ENCODE data around the gene PALMD. TPM values are rescaled to one million over a fixed set of nuclear protein-coding genes. Genes with fewer than 3 reads are reported as not detected.

The PALMD gene
- total and polyA plus RNA-seq, 2 experiments from 2014 or later = 14.0 to 18.5 TPM

- Histone ChIP-seq H3K36me3 (replicated peaks; ENCODE audit: insufficient read depth, low read depth) (no peaks in the 10 kb centered on the region), H3K9me2 (replicated peaks; ENCODE audit: insufficient read depth) (no peaks in the 10 kb centered on the region), H3K4me2 (no peak overlapping the region), H2AFZ (no peak overlapping the region), H3K79me2 (no peaks in the 10 kb centered on the region), H3K9me3 (ENCODE audit: low read depth) (no peaks in the 10 kb centered on the region), H3K4me1 (ENCODE audit: insufficient read depth) (no peaks in the 10 kb centered on the region), H3K27ac (no peak overlapping the region), H3K27me3 (no peaks in the 10 kb centered on the region), H3K4me3 (no peak overlapping the region), H4K20me1 (ENCODE audit: insufficient read depth, poor library complexity, severe bottlenecking) (no peaks in the 10 kb centered on the region)
- TF ChIP-seq EZH2phosphoT487 (IDR thresholded peaks at IDR 0.05; ENCODE audit: low read depth, severe bottlenecking, unreplicated experiment) = no peak
- no peak for TF ChIP-seq EZH2 (IDR thresholded peaks at IDR 0.05; ENCODE audit: borderline replicate concordance)
- TF ChIP-seq, protein P1, sequence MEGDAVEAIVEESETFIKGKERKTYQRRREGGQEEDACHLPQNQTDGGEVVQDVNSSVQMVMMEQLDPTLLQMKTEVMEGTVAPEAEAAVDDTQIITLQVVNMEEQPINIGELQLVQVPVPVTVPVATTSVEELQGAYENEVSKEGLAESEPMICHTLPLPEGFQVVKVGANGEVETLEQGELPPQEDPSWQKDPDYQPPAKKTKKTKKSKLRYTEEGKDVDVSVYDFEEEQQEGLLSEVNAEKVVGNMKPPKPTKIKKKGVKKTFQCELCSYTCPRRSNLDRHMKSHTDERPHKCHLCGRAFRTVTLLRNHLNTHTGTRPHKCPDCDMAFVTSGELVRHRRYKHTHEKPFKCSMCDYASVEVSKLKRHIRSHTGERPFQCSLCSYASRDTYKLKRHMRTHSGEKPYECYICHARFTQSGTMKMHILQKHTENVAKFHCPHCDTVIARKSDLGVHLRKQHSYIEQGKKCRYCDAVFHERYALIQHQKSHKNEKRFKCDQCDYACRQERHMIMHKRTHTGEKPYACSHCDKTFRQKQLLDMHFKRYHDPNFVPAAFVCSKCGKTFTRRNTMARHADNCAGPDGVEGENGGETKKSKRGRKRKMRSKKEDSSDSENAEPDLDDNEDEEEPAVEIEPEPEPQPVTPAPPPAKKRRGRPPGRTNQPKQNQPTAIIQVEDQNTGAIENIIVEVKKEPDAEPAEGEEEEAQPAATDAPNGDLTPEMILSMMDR (IDR thresholded peaks at IDR 0.05; ENCODE audit: poor library complexity) = no peak
- 87% methylated on average over 2 of the region's 2 CpGs for WGBS (ENCODE audit: low lambda C conversion rate, missing lambda C conversion rate)
- no peak for DNase-seq (ENCODE audit: low spot score)
Observed at GRCh38 chr1:99635664-99636063, 10.2 kb upstream of the PALMD start.

GRCh38 chr1:99636647-99637175, 9.2 kb upstream of the PALMD start:
- Histone ChIP-seq H3K79me2 (no peaks in the 10 kb centered on the region), H3K4me3 (no peak overlapping the region), H4K20me1 (ENCODE audit: insufficient read depth, poor library complexity, severe bottlenecking) (no peaks in the 10 kb centered on the region), H3K36me3 (replicated peaks; ENCODE audit: insufficient read depth, low read depth) (no peaks in the 10 kb centered on the region), H3K9me3 (ENCODE audit: low read depth) (no peaks in the 10 kb centered on the region), H3K27me3 (no peaks in the 10 kb centered on the region), H2AFZ (no peak overlapping the region), H3K4me2 (no peak overlapping the region), H3K4me1 (ENCODE audit: insufficient read depth) (no peaks in the 10 kb centered on the region), H3K27ac (no peak overlapping the region), H3K9me2 (replicated peaks; ENCODE audit: insufficient read depth) (no peaks in the 10 kb centered on the region)
- WGBS (ENCODE audit: low lambda C conversion rate, missing lambda C conversion rate) = 78% methylated on average over 2 of the region's 2 CpGs
- TF ChIP-seq EZH2 (IDR thresholded peaks at IDR 0.05; ENCODE audit: borderline replicate concordance) (no peak), EZH2phosphoT487 (IDR thresholded peaks at IDR 0.05; ENCODE audit: low read depth, severe bottlenecking, unreplicated experiment) (no peak)
- TF ChIP-seq, protein P1 (IDR thresholded peaks at IDR 0.05; ENCODE audit: poor library complexity) = no peak
- no peak for DNase-seq (ENCODE audit: low spot score)

GRCh38 chr1:99638853-99639252, 7.1 kb upstream of the PALMD start:
- Histone ChIP-seq H3K36me3 (replicated peaks; ENCODE audit: insufficient read depth, low read depth) (no peaks in the 10 kb centered on the region), H3K4me1 (ENCODE audit: insufficient read depth) (no peaks in the 10 kb centered on the region), H4K20me1 (ENCODE audit: insufficient read depth, poor library complexity, severe bottlenecking) (no peaks in the 10 kb centered on the region), H3K4me2 (no peak overlapping the region), H3K79me2 (no peaks in the 10 kb centered on the region), H3K27ac (no peak overlapping the region), H3K4me3 (no peak overlapping the region), H3K9me2 (replicated peaks; ENCODE audit: insufficient read depth) (no peaks in the 10 kb centered on the region), H2AFZ (no peak overlapping the region), H3K27me3 (no peaks in the 10 kb centered on the region), H3K9me3 (ENCODE audit: low read depth) (no peaks in the 10 kb centered on the region)
- TF ChIP-seq EZH2 (IDR thresholded peaks at IDR 0.05; ENCODE audit: borderline replicate concordance) (no peak), EZH2phosphoT487 (IDR thresholded peaks at IDR 0.05; ENCODE audit: low read depth, severe bottlenecking, unreplicated experiment) (no peak)
- TF ChIP-seq, protein P1 (IDR thresholded peaks at IDR 0.05; ENCODE audit: poor library complexity) = no peak
- no peak for DNase-seq (ENCODE audit: low spot score)
- WGBS (ENCODE audit: low lambda C conversion rate, missing lambda C conversion rate) = 80% methylated on average over 3 of the region's 3 CpGs

DNA sequence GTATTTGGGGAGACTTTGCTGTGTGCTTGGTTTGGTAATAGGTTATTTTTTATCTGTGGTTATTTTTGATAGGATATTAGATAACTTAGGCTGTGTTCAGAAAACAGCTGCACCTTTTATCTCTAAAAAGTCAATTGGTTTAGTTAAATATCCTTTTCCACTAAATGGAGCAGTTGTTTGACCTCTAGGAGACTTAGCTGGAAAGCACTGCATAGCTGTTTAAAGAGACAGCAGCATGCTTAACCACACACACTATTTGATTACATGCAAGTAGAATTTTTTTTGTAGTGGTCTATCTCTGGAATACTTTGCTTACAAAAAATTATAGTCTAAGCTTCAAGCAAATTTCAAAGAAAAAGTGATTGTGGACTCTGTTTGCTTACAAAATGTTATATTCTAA, 6.5 kb upstream of the PALMD start:
- H4K20me1 ChIP-seq (ENCODE audit: insufficient read depth, poor library complexity, severe bottlenecking) = no peaks in the 10 kb centered on the region
- H3K4me2 ChIP-seq = no peak overlapping the region
- H3K36me3 ChIP-seq (replicated peaks; ENCODE audit: insufficient read depth, low read depth) = no peaks in the 10 kb centered on the region
- H3K79me2 ChIP-seq = no peaks in the 10 kb centered on the region
- no peak for DNase-seq (ENCODE audit: low spot score)
- H3K4me1 ChIP-seq (ENCODE audit: insufficient read depth) = no peaks in the 10 kb centered on the region
- no peaks in the 10 kb centered on the region for H3K9me3 ChIP-seq (ENCODE audit: low read depth)
- TF ChIP-seq, protein P1 (IDR thresholded peaks at IDR 0.05; ENCODE audit: poor library complexity) = no peak
- TF ChIP-seq EZH2 (IDR thresholded peaks at IDR 0.05; ENCODE audit: borderline replicate concordance) (no peak), EZH2phosphoT487 (IDR thresholded peaks at IDR 0.05; ENCODE audit: low read depth, severe bottlenecking, unreplicated experiment) (no peak)
- no peak overlapping the region for H3K27ac ChIP-seq
- no peaks in the 10 kb centered on the region for H3K27me3 ChIP-seq
- no peaks in the 10 kb centered on the region for H3K9me2 ChIP-seq (replicated peaks; ENCODE audit: insufficient read depth)
- H3K4me3 ChIP-seq = no peak overlapping the region
- no peak overlapping the region for H2AFZ ChIP-seq

Data from hepatocyte (in vitro differentiated cells).